OCI-LY1 (cell line): ENCODE results near the gene FA2H.

ENCODE experiments used
- CTCF ChIP-seq: fragments of 200-600 bp; sonication (generic), shearing (Covaris generic); IDR thresholded peaks from 2 replicates; pipeline ENCODE4 v1.5.1; 2017; ENCODE audit warnings: mild to moderate bottlenecking, antibody characterized with exemption, low read length, moderate library complexity, mixed read lengths
- EZH2 ChIP-seq: fragments of 200-600 bp; sonication (generic), shearing (Covaris generic); IDR thresholded peaks from 2 replicates; pipeline ENCODE4 v1.8.0; 2017; ENCODE audit warnings: borderline replicate concordance, mixed run types, mild to moderate bottlenecking, antibody characterized with exemption, low read length, moderate library complexity, mixed read lengths

- TF ChIP-seq CTCF (no peak), EZH2 (no peak)
These were observed 74.5 kb downstream of the FA2H start for GRCh38 chr16:74700116-74700437.
